Memory B cell (primary cell): ENCODE measurements around the gene NR2C2.

Source experiments
- ATAC-seq: fragments of 150-1000 bp; cut with Tn5 transposase; 2 replicates; pipeline ENCODE4 v1.10.0; 2021; ENCODE audit warnings: low read depth, mild to moderate bottlenecking, moderate library complexity
- DNase-seq, 2 donors: peaks; one replicate each; pipeline ENCODE4 v3.0.0; 2022; ENCODE audit warnings: low spot score in 2 of 2
- H3K27ac Mint-ChIP-seq: one replicate; pipeline ENCODE4 v1.8.0; 2022; ENCODE audit warnings: mild to moderate bottlenecking, moderate library complexity, mixed read lengths
- H3K27me3 Mint-ChIP-seq: one replicate; pipeline ENCODE4 v1.8.0; 2022; ENCODE audit warnings: mixed read lengths
- H3K36me3 Mint-ChIP-seq: one replicate; pipeline ENCODE4 v1.8.0; 2022; ENCODE audit warnings: mild to moderate bottlenecking, mixed read lengths
- H3K4me1 Mint-ChIP-seq: one replicate; pipeline ENCODE4 v1.8.0; 2022; ENCODE audit warnings: mixed read lengths
- H3K4me3 Mint-ChIP-seq: one replicate; pipeline ENCODE4 v1.8.0; 2022; ENCODE audit warnings: mild to moderate bottlenecking, moderate library complexity, mixed read lengths
- H3K9me3 Mint-ChIP-seq: one replicate; pipeline ENCODE4 v1.8.0; 2022; ENCODE audit warnings: mixed read lengths

The NR2C2 gene

GRCh38 chr3:15041950-15042349, 94.6 kb downstream of the NR2C2 start:
- ATAC-seq (no peak), DNase-seq (no peak)
- Mint-ChIP-seq H3K4me3 (no peak overlapping the region), H3K4me1 (peaks cover 2% of the 10 kb centered on the region), H3K9me3 (no peaks in the 10 kb centered on the region), H3K36me3 (peaks cover 20% of the 10 kb centered on the region), H3K27ac (peak overlapping the region; percentile 1), H3K27me3 (no peaks in the 10 kb centered on the region)

- no peak overlapping the region for H3K27ac Mint-ChIP-seq
- no peaks in the 10 kb centered on the region for H3K9me3 Mint-ChIP-seq
- ATAC-seq (no peak), DNase-seq (no peak)
- no peaks in the 10 kb centered on the region for H3K27me3 Mint-ChIP-seq
- H3K36me3 Mint-ChIP-seq: peaks cover 21% of the 10 kb centered on the region
- no peak overlapping the region for H3K4me3 Mint-ChIP-seq
- peaks cover 2% of the 10 kb centered on the region for H3K4me1 Mint-ChIP-seq
Measured at GRCh38 chr3:15042936-15043335, 95.6 kb downstream of the NR2C2 start.

- Mint-ChIP-seq H3K36me3 (peaks cover 21% of the 10 kb centered on the region), H3K4me3 (no peak overlapping the region), H3K27ac (peak overlapping the region; percentile 31), H3K9me3 (no peaks in the 10 kb centered on the region), H3K27me3 (no peaks in the 10 kb centered on the region), H3K4me1 (peaks cover 2% of the 10 kb centered on the region)
- DNase-seq: no peak
- no peak for ATAC-seq
Measured at GRCh38 chr3:15043408-15044171, 96.2 kb downstream of the NR2C2 start.

- Mint-ChIP-seq H3K36me3 (peaks cover 21% of the 10 kb centered on the region), H3K27ac (peak overlapping the region; percentile 83), H3K4me1 (peaks cover 2% of the 10 kb centered on the region), H3K9me3 (no peaks in the 10 kb centered on the region), H3K27me3 (no peaks in the 10 kb centered on the region), H3K4me3 (no peak overlapping the region)
- DNase-seq (no peak), ATAC-seq (no peak)
Measured at GRCh38 chr3:15044326-15044725, 96.9 kb downstream of the NR2C2 start.

- ATAC-seq (no peak), DNase-seq (no peak)
- no peak overlapping the region for H3K4me3 Mint-ChIP-seq
- no peak overlapping the region for H3K27ac Mint-ChIP-seq
- H3K27me3 Mint-ChIP-seq: no peaks in the 10 kb centered on the region
- peaks cover 21% of the 10 kb centered on the region for H3K36me3 Mint-ChIP-seq
- H3K9me3 Mint-ChIP-seq: no peaks in the 10 kb centered on the region
- peaks cover 9% of the 10 kb centered on the region for H3K4me1 Mint-ChIP-seq
Measured at GRCh38 chr3:15045667-15046066, 98.3 kb downstream of the NR2C2 start.

- Mint-ChIP-seq H3K4me3 (peak overlapping the region; percentile 3), H3K9me3 (no peaks in the 10 kb centered on the region), H3K4me1 (peaks cover 31% of the 10 kb centered on the region)
Measured at GRCh38 chr3:15049584-15049983, 102.2 kb downstream of the NR2C2 start.

GRCh38 chr3:15050405-15051092, 103.2 kb downstream of the NR2C2 start:
- ATAC-seq (peak; percentile 91), DNase-seq (peak; percentile 52 to 71)
- Mint-ChIP-seq H3K9me3 (peaks cover 2% of the 10 kb centered on the region), H3K27me3 (no peaks in the 10 kb centered on the region), H3K4me3 (peak overlapping the region; percentile 77), H3K36me3 (peaks cover 19% of the 10 kb centered on the region), H3K4me1 (peaks cover 38% of the 10 kb centered on the region), H3K27ac (peak overlapping the region; percentile 97)

More at GRCh38 chr3:15049584-15049983, 102.2 kb downstream of the NR2C2 start:
- Mint-ChIP-seq H3K27me3 (no peaks in the 10 kb centered on the region), H3K27ac (peak overlapping the region; percentile 38), H3K36me3 (peaks cover 15% of the 10 kb centered on the region)
- DNase-seq: no peak
- ATAC-seq: no peak

- ATAC-seq (no peak), DNase-seq (no peak)
- peaks cover 38% of the 10 kb centered on the region for H3K4me1 Mint-ChIP-seq
- peak overlapping the region; percentile 97 for H3K27ac Mint-ChIP-seq
- no peak overlapping the region for H3K4me3 Mint-ChIP-seq
- peaks cover 13% of the 10 kb centered on the region for H3K36me3 Mint-ChIP-seq
- peaks cover 2% of the 10 kb centered on the region for H3K9me3 Mint-ChIP-seq
- H3K27me3 Mint-ChIP-seq: no peaks in the 10 kb centered on the region
Measured at GRCh38 chr3:15051531-15051930, 104.1 kb downstream of the NR2C2 start.

GRCh38 chr3:15052335-15053242, 105.2 kb downstream of the NR2C2 start:
- ATAC-seq (no peak), DNase-seq (no peak)
- H3K4me3 Mint-ChIP-seq: no peak overlapping the region
- peaks cover 11% of the 10 kb centered on the region for H3K36me3 Mint-ChIP-seq
- H3K27me3 Mint-ChIP-seq: no peaks in the 10 kb centered on the region
- H3K4me1 Mint-ChIP-seq: peaks cover 41% of the 10 kb centered on the region
- H3K9me3 Mint-ChIP-seq: peaks cover 2% of the 10 kb centered on the region
- H3K27ac Mint-ChIP-seq: peak overlapping the region; percentile 97

- H3K27ac Mint-ChIP-seq: peak overlapping the region; percentile 97
- peaks cover 16% of the 10 kb centered on the region for H3K36me3 Mint-ChIP-seq
- ATAC-seq (no peak), DNase-seq (no peak)
- no peaks in the 10 kb centered on the region for H3K27me3 Mint-ChIP-seq
- peaks cover 2% of the 10 kb centered on the region for H3K9me3 Mint-ChIP-seq
- H3K4me3 Mint-ChIP-seq: no peak overlapping the region
- H3K4me1 Mint-ChIP-seq: peaks cover 41% of the 10 kb centered on the region
Measured at GRCh38 chr3:15053541-15053940, 106.2 kb downstream of the NR2C2 start.

GRCh38 chr3:15055019-15055557, 107.7 kb downstream of the NR2C2 start:
- peaks cover 2% of the 10 kb centered on the region for H3K9me3 Mint-ChIP-seq
- DNase-seq: peak; percentile 33 to 50
- ATAC-seq: peak; percentile 55
- H3K27ac Mint-ChIP-seq: peak overlapping the region; percentile 89
- peak overlapping the region; percentile 68 for H3K4me3 Mint-ChIP-seq
- peaks cover 19% of the 10 kb centered on the region for H3K36me3 Mint-ChIP-seq
- peaks cover 40% of the 10 kb centered on the region for H3K4me1 Mint-ChIP-seq
- H3K27me3 Mint-ChIP-seq: no peaks in the 10 kb centered on the region

GRCh38 chr3:15056676-15057404, 109.5 kb downstream of the NR2C2 start:
- H3K4me1 Mint-ChIP-seq: peaks cover 29% of the 10 kb centered on the region
- no peak for DNase-seq
- no peak overlapping the region for H3K4me3 Mint-ChIP-seq
- no peak overlapping the region for H3K27ac Mint-ChIP-seq
- ATAC-seq: no peak
- no peaks in the 10 kb centered on the region for H3K27me3 Mint-ChIP-seq
- peaks cover 2% of the 10 kb centered on the region for H3K9me3 Mint-ChIP-seq
- H3K36me3 Mint-ChIP-seq: peaks cover 19% of the 10 kb centered on the region

GRCh38 chr3:15060029-15060428, 112.6 kb downstream of the NR2C2 start:
- H3K27ac Mint-ChIP-seq: no peak overlapping the region
- H3K36me3 Mint-ChIP-seq: peaks cover 14% of the 10 kb centered on the region
- DNase-seq: no peak
- ATAC-seq: no peak
- H3K4me3 Mint-ChIP-seq: no peak overlapping the region
- H3K27me3 Mint-ChIP-seq: no peaks in the 10 kb centered on the region
- peaks cover 22% of the 10 kb centered on the region for H3K4me1 Mint-ChIP-seq
- H3K9me3 Mint-ChIP-seq: peaks cover 2% of the 10 kb centered on the region
